Smooth muscle cell of the pulmonary artery (primary cell): ENCODE results near the gene U2AF2. TPM values are rescaled to one million over a fixed set of nuclear protein-coding genes. Genes with fewer than 3 reads are reported as not detected.

Experiments used
- total RNA-seq: library from RNA; depleted of rRNA; stranded (reverse); fragments of >200 nt; gene quantifications from 2 replicates; pipeline ENCODE4 v1.2.3, GENCODE V29; 2014

The U2AF2 gene
- 103 and 111 TPM in 2 replicates for total RNA-seq

GRCh38 chr19:55654868-55655647 lies at the start of gene U2AF2:
Gene U2AF2, plus strand, starts transcription at chr19:55655035. Its CDS starts 70 bp downstream, at chr19:55655105.

GRCh38 chr19:55605637-55606470 lies 49.0 kb upstream of the U2AF2 start, which contains the start of gene ZNF865:
Gene ZNF865, plus strand, starts transcription at chr19:55605647. Its CDS starts 7,972 bp downstream, at chr19:55613619.

GRCh38 chr19:55624109-55625003 lies 30.5 kb upstream of the U2AF2 start, which contains the start of gene ZNF784:
Gene ZNF784, minus strand, starts transcription at chr19:55624566. Its CDS starts 5 bp downstream, at chr19:55624561.

GRCh38 chr19:55640577-55641425 lies 14.0 kb upstream of the U2AF2 start, which contains the start of gene ZNF580:
Gene ZNF580, plus strand, starts transcription at chr19:55641002. Its CDS starts 1,507 bp downstream, at chr19:55642509.

GRCh38 chr19:55643003-55643886 lies 11.6 kb upstream of the U2AF2 start, which contains the start of gene ZNF581:
Gene ZNF581, plus strand, starts transcription at chr19:55643649. Its CDS starts 923 bp downstream, at chr19:55644572.

GRCh38 chr19:55647732-55648584 lies 6.9 kb upstream of the U2AF2 start, which contains the start of gene CCDC106:
Gene CCDC106, plus strand, starts transcription at chr19:55648212. Its CDS starts 835 bp downstream, at chr19:55649047.

GRCh38 chr19:55674841-55675660 lies 20.2 kb downstream of the U2AF2 start, which contains the start of gene EPN1:
Gene EPN1, plus strand, starts transcription at chr19:55675226. Its CDS starts 3,402 bp downstream, at chr19:55678628.

Other genes with a start within 250 kb of the U2AF2 start
- 66.7 and 71.0 TPM in 2 replicates for gene UBE2S, start 247.2 kb upstream of the U2AF2 start, total RNA-seq
- not detected in 2 replicates for gene SHISA7, start 211.7 kb upstream of the U2AF2 start, total RNA-seq
- gene ISOC2, start 193.4 kb upstream of the U2AF2 start, total RNA-seq: 36.7 and 40.1 TPM in 2 replicates
- not detected in 2 replicates for gene C19orf85, start 190.3 kb upstream of the U2AF2 start, total RNA-seq
- gene ZNF628, start 178.4 kb upstream of the U2AF2 start, total RNA-seq: 1.2 and 2.7 TPM in 2 replicates
- gene NAT14, start 169.8 kb upstream of the U2AF2 start, total RNA-seq: 13.7 and 20.4 TPM in 2 replicates
- gene SSC5D, start 166.6 kb upstream of the U2AF2 start, total RNA-seq: 39.3 and 40.5 TPM in 2 replicates
- 0.13 TPM in 1 of 2 replicates, not detected in the other for gene SBK2, start 117.9 kb upstream of the U2AF2 start, total RNA-seq
- gene SBK3, start 109.5 kb upstream of the U2AF2 start, total RNA-seq: 0.07 TPM in 2 replicates
- gene ZNF579, start 74.2 kb upstream of the U2AF2 start, total RNA-seq: 4.1 and 9.1 TPM in 2 replicates
- gene FIZ1, start 55.5 kb upstream of the U2AF2 start, total RNA-seq: 3.8 and 5.0 TPM in 2 replicates
- 9.5 and 13.1 TPM in 2 replicates for gene ZNF524, start 54.7 kb upstream of the U2AF2 start, total RNA-seq
- 2.5 and 5.1 TPM in 2 replicates for gene ZNF865, start 49.4 kb upstream of the U2AF2 start, total RNA-seq
- gene ZNF784, start 30.5 kb upstream of the U2AF2 start, total RNA-seq: 3.9 and 5.1 TPM in 2 replicates
- 7.1 and 8.8 TPM in 2 replicates for gene ZNF580, start 14.0 kb upstream of the U2AF2 start, total RNA-seq
- gene ZNF581, start 11.4 kb upstream of the U2AF2 start, total RNA-seq: 16.6 and 24.6 TPM in 2 replicates
- 10.7 and 13.3 TPM in 2 replicates for gene CCDC106, start 6.8 kb upstream of the U2AF2 start, total RNA-seq
- gene EPN1, start 20.2 kb downstream of the U2AF2 start, total RNA-seq: 130 and 144 TPM in 2 replicates
- not detected in 2 replicates for gene NLRP9, start 83.4 kb downstream of the U2AF2 start, total RNA-seq
- gene RFPL4A, start 104.1 kb downstream of the U2AF2 start, total RNA-seq: not detected in 2 replicates
- not detected in 2 replicates for gene RFPL4AL1, start 114.1 kb downstream of the U2AF2 start, total RNA-seq
- gene NLRP11, start 177.0 kb downstream of the U2AF2 start, total RNA-seq: not detected in 2 replicates
- not detected in 2 replicates for gene NLRP4, start 181.5 kb downstream of the U2AF2 start, total RNA-seq